Measurements from ENCODE around the gene SIDT1. TPM values are rescaled to one million over a fixed set of nuclear protein-coding genes. Genes with fewer than 3 reads are reported as not detected.

The SIDT1 gene
- total RNA-seq, 1 donor from 2014 or later = 0.69 TPM

DNA sequence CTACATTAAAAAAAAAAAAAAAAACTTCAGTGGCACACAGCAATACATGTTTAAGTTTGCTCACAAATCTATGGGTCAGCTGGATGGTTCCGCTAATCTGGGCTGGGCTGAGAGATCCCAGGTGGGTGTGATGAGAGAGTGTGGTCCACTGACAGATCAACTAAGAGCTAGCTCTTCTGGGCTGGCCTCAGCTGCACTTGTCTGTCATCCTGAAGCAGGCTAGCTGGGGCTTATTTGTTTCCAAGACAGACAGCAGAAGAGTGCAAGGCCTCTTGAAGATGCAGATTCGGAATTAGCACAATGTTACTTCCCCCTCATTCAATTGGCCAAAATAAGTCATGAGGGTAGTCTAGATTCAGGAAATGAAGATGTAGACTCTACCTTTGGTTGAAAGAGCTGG is 56.5 kb downstream of the SIDT1 start:
- no peaks in the 10 kb centered on the region for H3K4me1 ChIP-seq
- TF ChIP-seq, protein P1, sequence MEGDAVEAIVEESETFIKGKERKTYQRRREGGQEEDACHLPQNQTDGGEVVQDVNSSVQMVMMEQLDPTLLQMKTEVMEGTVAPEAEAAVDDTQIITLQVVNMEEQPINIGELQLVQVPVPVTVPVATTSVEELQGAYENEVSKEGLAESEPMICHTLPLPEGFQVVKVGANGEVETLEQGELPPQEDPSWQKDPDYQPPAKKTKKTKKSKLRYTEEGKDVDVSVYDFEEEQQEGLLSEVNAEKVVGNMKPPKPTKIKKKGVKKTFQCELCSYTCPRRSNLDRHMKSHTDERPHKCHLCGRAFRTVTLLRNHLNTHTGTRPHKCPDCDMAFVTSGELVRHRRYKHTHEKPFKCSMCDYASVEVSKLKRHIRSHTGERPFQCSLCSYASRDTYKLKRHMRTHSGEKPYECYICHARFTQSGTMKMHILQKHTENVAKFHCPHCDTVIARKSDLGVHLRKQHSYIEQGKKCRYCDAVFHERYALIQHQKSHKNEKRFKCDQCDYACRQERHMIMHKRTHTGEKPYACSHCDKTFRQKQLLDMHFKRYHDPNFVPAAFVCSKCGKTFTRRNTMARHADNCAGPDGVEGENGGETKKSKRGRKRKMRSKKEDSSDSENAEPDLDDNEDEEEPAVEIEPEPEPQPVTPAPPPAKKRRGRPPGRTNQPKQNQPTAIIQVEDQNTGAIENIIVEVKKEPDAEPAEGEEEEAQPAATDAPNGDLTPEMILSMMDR (IDR thresholded peaks at IDR 0.05; ENCODE audit: borderline replicate concordance) = no peak
- H3K4me3 ChIP-seq = no peak overlapping the region
- no peaks in the 10 kb centered on the region for H3K36me3 ChIP-seq
- DNase-seq = no peak
- H3K9me3 ChIP-seq (replicated peaks) = no peaks in the 10 kb centered on the region
- H3K27me3 ChIP-seq (ENCODE audit: low read depth) = no peaks in the 10 kb centered on the region
- intact Hi-C loops (cut with micrococcal nuclease) = no loop called here
- no peak overlapping the region for H3K27ac ChIP-seq (replicated peaks)

DNA sequence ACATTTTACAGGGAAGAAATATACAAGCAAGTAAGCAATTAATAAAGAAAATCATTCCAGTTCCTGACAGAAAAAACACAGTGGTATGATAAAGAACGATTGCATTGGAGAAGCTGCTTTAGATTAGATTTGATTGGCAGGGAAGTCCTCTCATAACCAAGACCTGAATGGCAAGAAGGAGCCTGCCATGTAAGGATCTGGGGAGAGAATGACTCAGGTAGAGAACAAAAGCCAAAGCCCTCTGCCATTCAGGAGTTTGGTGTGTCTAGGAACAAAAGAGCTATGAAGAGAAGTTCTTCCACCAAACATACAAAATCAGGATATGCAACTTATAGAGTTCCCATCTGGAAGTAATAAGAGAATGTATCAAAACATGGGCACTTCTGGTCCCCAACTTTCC is 57.6 kb downstream of the SIDT1 start:
- no peaks in the 10 kb centered on the region for H3K27me3 ChIP-seq (ENCODE audit: low read depth)
- DNase-seq = no peak
- intact Hi-C loops (cut with micrococcal nuclease) = no loop called here
- no peaks in the 10 kb centered on the region for H3K36me3 ChIP-seq
- H3K4me1 ChIP-seq = no peaks in the 10 kb centered on the region
- H3K27ac ChIP-seq (replicated peaks) = no peak overlapping the region
- H3K9me3 ChIP-seq (replicated peaks) = no peaks in the 10 kb centered on the region
- TF ChIP-seq, protein P1 (IDR thresholded peaks at IDR 0.05; ENCODE audit: borderline replicate concordance) = no peak
- H3K4me3 ChIP-seq = no peak overlapping the region

DNA sequence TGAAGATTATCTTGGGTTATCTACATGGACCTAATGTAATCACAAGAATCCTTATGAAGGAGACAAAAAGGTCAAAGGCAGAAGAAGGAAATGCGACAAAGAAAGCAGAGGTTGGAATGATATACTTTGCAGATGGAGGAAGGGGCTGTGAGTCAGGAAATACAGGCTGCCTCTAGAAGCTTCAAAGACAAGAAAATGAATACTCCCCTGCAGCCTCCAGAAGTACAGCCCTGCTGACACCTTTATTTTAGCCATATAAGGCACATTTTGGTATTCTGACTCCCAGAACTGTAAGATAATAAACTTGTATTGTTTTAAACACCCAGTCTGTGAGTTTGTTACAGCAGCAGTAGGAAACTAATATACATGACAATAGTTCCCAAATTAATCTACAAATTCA is 58.6 kb downstream of the SIDT1 start:
- H3K4me1 ChIP-seq = no peaks in the 10 kb centered on the region
- H3K9me3 ChIP-seq (replicated peaks) = no peaks in the 10 kb centered on the region
- no peaks in the 10 kb centered on the region for H3K36me3 ChIP-seq
- no peak overlapping the region for H3K4me3 ChIP-seq
- TF ChIP-seq, protein P1 (IDR thresholded peaks at IDR 0.05; ENCODE audit: borderline replicate concordance) = no peak
- no peak for DNase-seq
- intact Hi-C loops (cut with micrococcal nuclease) = no loop called here
- no peaks in the 10 kb centered on the region for H3K27me3 ChIP-seq (ENCODE audit: low read depth)
- no peak overlapping the region for H3K27ac ChIP-seq (replicated peaks)

DNA sequence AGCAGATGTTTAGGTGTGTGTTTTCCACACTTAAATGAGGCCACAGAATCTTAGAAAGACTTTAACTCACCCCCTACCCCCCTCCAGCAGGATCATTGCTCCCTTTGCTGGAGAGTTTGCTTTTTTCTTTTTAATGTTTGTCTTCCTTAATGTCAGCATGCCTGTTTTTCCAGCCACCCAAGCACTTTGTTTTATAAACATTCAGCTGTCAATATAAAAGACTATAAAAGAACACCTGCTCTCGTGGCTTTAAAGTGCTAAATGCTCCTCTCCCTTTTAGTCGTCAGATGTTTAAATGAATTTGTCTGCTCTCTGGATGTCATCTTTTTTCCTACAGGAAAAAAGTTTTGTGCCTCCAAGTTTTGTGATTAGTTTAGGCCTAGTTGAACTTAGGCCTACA is 61.7 kb downstream of the SIDT1 start:
- intact Hi-C loops (cut with micrococcal nuclease) = no loop called here
- Histone ChIP-seq H3K27ac (replicated peaks) (no peak overlapping the region), H3K27me3 (ENCODE audit: low read depth) (no peaks in the 10 kb centered on the region), H3K36me3 (no peaks in the 10 kb centered on the region), H3K4me1 (no peaks in the 10 kb centered on the region), H3K4me3 (no peak overlapping the region), H3K9me3 (replicated peaks) (no peaks in the 10 kb centered on the region)
- DNase-seq = no peak
- TF ChIP-seq, protein P1 (IDR thresholded peaks at IDR 0.05; ENCODE audit: borderline replicate concordance) = no peak

DNA sequence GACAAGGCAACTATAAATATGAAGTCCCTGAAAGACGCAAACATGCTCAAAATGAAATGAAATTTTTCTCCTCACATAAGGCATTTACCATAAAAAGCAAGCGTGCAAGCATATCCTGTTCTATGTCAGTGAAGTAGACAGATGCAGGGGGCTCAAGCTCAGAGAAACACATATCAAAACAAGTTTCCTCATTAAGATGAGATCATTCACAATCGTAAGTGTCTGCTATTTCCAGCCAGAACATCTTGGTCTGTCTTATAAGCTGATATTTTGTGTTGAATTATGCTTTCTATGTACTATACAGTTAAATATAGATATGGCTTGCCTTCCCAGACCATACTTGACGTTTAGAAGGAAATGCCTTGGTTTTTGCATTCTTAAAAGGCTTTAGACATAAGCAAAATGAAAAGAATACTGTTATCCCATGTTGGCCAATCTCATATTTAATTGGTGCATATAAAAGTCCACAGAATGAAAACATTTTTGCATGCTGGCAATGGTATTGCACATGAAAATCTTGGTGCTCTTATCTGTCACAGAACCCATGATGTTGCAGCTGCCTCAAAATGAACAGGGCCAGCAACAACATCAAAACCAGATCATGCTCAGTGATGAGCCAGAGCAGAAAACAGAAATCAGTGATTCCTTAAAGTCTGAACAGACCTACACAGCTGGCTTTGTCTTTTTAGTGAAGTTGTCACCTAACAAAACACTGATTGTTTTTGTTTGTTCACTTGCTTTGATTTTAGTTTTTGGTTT is 65.4 kb downstream of the SIDT1 start:
- Histone ChIP-seq H3K27me3 (ENCODE audit: low read depth) (no peaks in the 10 kb centered on the region), H3K36me3 (no peaks in the 10 kb centered on the region), H3K4me3 (no peak overlapping the region), H3K9me3 (replicated peaks) (no peaks in the 10 kb centered on the region), H3K27ac (replicated peaks) (no peak overlapping the region), H3K4me1 (no peaks in the 10 kb centered on the region)
- TF ChIP-seq, protein P1 (IDR thresholded peaks at IDR 0.05; ENCODE audit: borderline replicate concordance) = no peak
- intact Hi-C loops (cut with micrococcal nuclease) = no loop called here
- no peak for DNase-seq
